ENCODE data around the gene GRPEL2.

The GRPEL2 gene

GRCh38 chr5:149358868-149359495 lies 13.7 kb downstream of the GRPEL2 start:
- in situ Hi-C loops (cut with HindIII; ENCODE audit: low pct_ligation_motif_present, low sequenced_read_pairs): no loop called here
- no peak for DNase-seq
- Histone ChIP-seq H3K27ac (no peak overlapping the region), H3K36me3 (replicated peaks) (peaks cover 6% of the 10 kb centered on the region), H3K27me3 (replicated peaks) (no peaks in the 10 kb centered on the region), H3K4me3 (ENCODE audit: low read depth, low read length) (no peak overlapping the region)
- TF ChIP-seq CTCF (IDR thresholded peaks at IDR 0.05; ENCODE audit: low read depth, low read length, missing control alignments): no peak

GRCh38 chr5:149360272-149360671 lies 15.0 kb downstream of the GRPEL2 start:
- no peak for DNase-seq
- no peak for TF ChIP-seq CTCF (IDR thresholded peaks at IDR 0.05; ENCODE audit: low read depth, low read length, missing control alignments)
- Histone ChIP-seq H3K4me3 (ENCODE audit: low read depth, low read length) (no peak overlapping the region), H3K27ac (no peak overlapping the region), H3K36me3 (replicated peaks) (peaks cover under 1% of the 10 kb centered on the region), H3K27me3 (replicated peaks) (no peaks in the 10 kb centered on the region)
- in situ Hi-C loops (cut with HindIII; ENCODE audit: low pct_ligation_motif_present, low sequenced_read_pairs): no loop called here

GRCh38 chr5:149362541-149362940 lies 17.2 kb downstream of the GRPEL2 start:
- H3K27me3 ChIP-seq (replicated peaks): no peaks in the 10 kb centered on the region
- no peaks in the 10 kb centered on the region for H3K36me3 ChIP-seq (replicated peaks)
- TF ChIP-seq CTCF (IDR thresholded peaks at IDR 0.05; ENCODE audit: low read depth, low read length, missing control alignments): no peak
- in situ Hi-C loops (cut with HindIII; ENCODE audit: low pct_ligation_motif_present, low sequenced_read_pairs): no loop called here
- H3K4me3 ChIP-seq (ENCODE audit: low read depth, low read length): no peak overlapping the region
- DNase-seq: no peak
- no peak overlapping the region for H3K27ac ChIP-seq

- in situ Hi-C loops (cut with HindIII; ENCODE audit: low pct_ligation_motif_present, low sequenced_read_pairs): no loop called here
- DNase-seq: no peak
- TF ChIP-seq CTCF (IDR thresholded peaks at IDR 0.05; ENCODE audit: low read depth, low read length, missing control alignments): no peak
- Histone ChIP-seq H3K27me3 (replicated peaks) (no peaks in the 10 kb centered on the region), H3K27ac (no peak overlapping the region), H3K4me3 (ENCODE audit: low read depth, low read length) (no peak overlapping the region), H3K36me3 (replicated peaks) (no peaks in the 10 kb centered on the region)
Measured at GRCh38 chr5:149363358-149363757, 18.1 kb downstream of the GRPEL2 start.

GRCh38 chr5:149363936-149364335 lies 18.6 kb downstream of the GRPEL2 start:
- no peak for TF ChIP-seq CTCF (IDR thresholded peaks at IDR 0.05; ENCODE audit: low read depth, low read length, missing control alignments)
- in situ Hi-C loops (cut with HindIII; ENCODE audit: low pct_ligation_motif_present, low sequenced_read_pairs): no loop called here
- Histone ChIP-seq H3K27ac (no peak overlapping the region), H3K36me3 (replicated peaks) (no peaks in the 10 kb centered on the region), H3K27me3 (replicated peaks) (no peaks in the 10 kb centered on the region), H3K4me3 (ENCODE audit: low read depth, low read length) (no peak overlapping the region)
- DNase-seq: no peak

GRCh38 chr5:149364719-149365118 lies 19.4 kb downstream of the GRPEL2 start:
- in situ Hi-C loops (cut with HindIII; ENCODE audit: low pct_ligation_motif_present, low sequenced_read_pairs): no loop called here
- no peak overlapping the region for H3K27ac ChIP-seq
- no peaks in the 10 kb centered on the region for H3K36me3 ChIP-seq (replicated peaks)
- no peaks in the 10 kb centered on the region for H3K27me3 ChIP-seq (replicated peaks)
- DNase-seq: no peak
- TF ChIP-seq CTCF (IDR thresholded peaks at IDR 0.05; ENCODE audit: low read depth, low read length, missing control alignments): no peak
- H3K4me3 ChIP-seq (ENCODE audit: low read depth, low read length): no peak overlapping the region

Data from brain microvascular endothelial cell (primary cell).